Osteoblast (primary cell): ENCODE results near the gene SEZ6L. TPM values are rescaled to one million over a fixed set of nuclear protein-coding genes. Genes with fewer than 3 reads are reported as not detected.

Experiments
- DNase-seq: peaks from one replicate; pipeline ENCODE4 v3.0.0; 2011; ENCODE audit warnings: low spot score, mixed read lengths; ENCODE audit not compliant: insufficient read length; ENCODE audit errors: missing footprints
- H2AFZ ChIP-seq: 2 replicates; pipeline ENCODE4 v1.6.0; 2011; ENCODE audit warnings: mild to moderate bottlenecking, low read length
- H3K27ac ChIP-seq: 2 replicates; pipeline ENCODE4 v1.5.1; 2011; ENCODE audit warnings: mild to moderate bottlenecking, low read depth, low read length, moderate library complexity
- H3K27me3 ChIP-seq: 2 replicates; pipeline ENCODE4 v1.6.0; 2012; ENCODE audit warnings: mild to moderate bottlenecking, control low read depth, inconsistent platforms, low read length, moderate library complexity; ENCODE audit not compliant: insufficient read depth
- H3K36me3 ChIP-seq: 2 replicates; pipeline ENCODE4 v1.5.1; 2011; ENCODE audit warnings: mild to moderate bottlenecking, low read length, control low read depth, moderate library complexity; ENCODE audit not compliant: insufficient read depth
- H3K4me1 ChIP-seq: 2 replicates; pipeline ENCODE4 v1.5.1; 2011; ENCODE audit warnings: mild to moderate bottlenecking, low read length, control low read depth, moderate library complexity; ENCODE audit not compliant: insufficient read depth
- H3K4me2 ChIP-seq: 2 replicates; pipeline ENCODE4 v1.6.0; 2011; ENCODE audit warnings: mild to moderate bottlenecking, low read length; ENCODE audit not compliant: insufficient read depth
- H3K4me3 ChIP-seq: fragments of 200-600 bp; sonication (generic); 3 replicates; pipeline ENCODE4 v1.5.1; 2012; ENCODE audit warnings: mild to moderate bottlenecking, low read length, inconsistent platforms; ENCODE audit not compliant: insufficient read depth
- H3K79me2 ChIP-seq: 2 replicates; pipeline ENCODE4 v1.6.0; 2012; ENCODE audit warnings: mild to moderate bottlenecking, low read length, control low read depth, inconsistent platforms; ENCODE audit not compliant: insufficient read depth
- H3K9me3 ChIP-seq: 2 replicates; pipeline ENCODE4 v1.5.1; 2011; ENCODE audit warnings: low read depth, low read length, control low read depth
- H4K20me1 ChIP-seq: 2 replicates; pipeline ENCODE4 v1.6.0; 2012; ENCODE audit warnings: mild to moderate bottlenecking, low read length, control low read depth; ENCODE audit not compliant: insufficient read depth
- total RNA-seq: library from RNA; depleted of rRNA; stranded (reverse); fragments of >200 nt; gene quantifications from 2 replicates; pipeline ENCODE4 v1.2.3, GENCODE V29; 2012
- TF ChIP-seq, protein P1 (sequence below): IDR thresholded peaks from 2 replicates; pipeline ENCODE4 v1.5.1; 2011; ENCODE audit warnings: mild to moderate bottlenecking, low read depth, low read length, moderate library complexity; ENCODE audit errors: extremely low read depth

SEZ6L gene
- total RNA-seq, 1 donor = not detected

DNA sequence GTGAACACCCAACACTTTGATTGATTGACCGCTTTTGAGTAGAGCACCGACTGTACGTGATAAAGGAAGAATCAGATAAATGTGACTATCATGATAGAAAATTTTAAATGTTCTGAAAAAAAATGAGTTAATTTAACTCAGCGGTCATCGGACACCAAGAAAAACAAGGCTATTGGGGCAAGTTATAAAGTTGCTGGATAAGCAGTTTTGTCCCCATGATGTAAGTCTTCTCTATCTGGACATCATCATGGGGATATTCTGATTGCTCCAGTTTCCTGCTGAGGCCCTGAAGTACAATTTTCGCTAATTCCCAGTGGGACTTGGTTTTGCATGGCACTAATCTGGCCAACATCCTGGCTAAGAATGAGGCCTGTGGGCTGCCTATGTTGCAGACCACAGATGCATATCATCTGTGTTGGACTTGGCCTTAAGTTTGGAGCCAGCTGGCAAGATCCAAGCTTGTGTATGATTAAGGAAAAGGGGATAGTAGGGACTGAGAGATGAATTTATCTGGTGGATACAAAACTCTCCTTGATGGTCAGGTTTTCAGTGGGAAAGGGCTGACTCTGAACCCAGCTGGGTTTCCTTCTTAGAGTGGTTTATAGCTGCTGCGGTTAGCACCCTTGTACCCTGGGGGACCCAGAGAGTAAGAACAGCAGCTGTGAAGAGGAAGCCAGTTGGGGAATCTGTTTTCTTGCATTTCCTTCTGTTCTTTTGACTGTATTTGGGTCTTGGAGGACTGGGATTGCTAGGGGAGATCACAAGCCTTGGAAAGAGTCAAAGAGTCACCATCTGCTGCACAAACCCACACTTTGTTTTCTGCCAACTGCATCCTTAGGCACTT is 118.3 kb downstream of the SEZ6L start:
- H2AFZ ChIP-seq = no peak overlapping the region
- H3K4me2 ChIP-seq = no peak overlapping the region
- no peak overlapping the region for H3K27ac ChIP-seq
- H3K79me2 ChIP-seq = no peaks in the 10 kb centered on the region
- H3K27me3 ChIP-seq = no peaks in the 10 kb centered on the region
- no peaks in the 10 kb centered on the region for H3K4me1 ChIP-seq
- no peaks in the 10 kb centered on the region for H4K20me1 ChIP-seq
- no peak overlapping the region for H3K4me3 ChIP-seq
- TF ChIP-seq, protein P1, sequence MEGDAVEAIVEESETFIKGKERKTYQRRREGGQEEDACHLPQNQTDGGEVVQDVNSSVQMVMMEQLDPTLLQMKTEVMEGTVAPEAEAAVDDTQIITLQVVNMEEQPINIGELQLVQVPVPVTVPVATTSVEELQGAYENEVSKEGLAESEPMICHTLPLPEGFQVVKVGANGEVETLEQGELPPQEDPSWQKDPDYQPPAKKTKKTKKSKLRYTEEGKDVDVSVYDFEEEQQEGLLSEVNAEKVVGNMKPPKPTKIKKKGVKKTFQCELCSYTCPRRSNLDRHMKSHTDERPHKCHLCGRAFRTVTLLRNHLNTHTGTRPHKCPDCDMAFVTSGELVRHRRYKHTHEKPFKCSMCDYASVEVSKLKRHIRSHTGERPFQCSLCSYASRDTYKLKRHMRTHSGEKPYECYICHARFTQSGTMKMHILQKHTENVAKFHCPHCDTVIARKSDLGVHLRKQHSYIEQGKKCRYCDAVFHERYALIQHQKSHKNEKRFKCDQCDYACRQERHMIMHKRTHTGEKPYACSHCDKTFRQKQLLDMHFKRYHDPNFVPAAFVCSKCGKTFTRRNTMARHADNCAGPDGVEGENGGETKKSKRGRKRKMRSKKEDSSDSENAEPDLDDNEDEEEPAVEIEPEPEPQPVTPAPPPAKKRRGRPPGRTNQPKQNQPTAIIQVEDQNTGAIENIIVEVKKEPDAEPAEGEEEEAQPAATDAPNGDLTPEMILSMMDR = no peak
- no peaks in the 10 kb centered on the region for H3K36me3 ChIP-seq
- no peak for DNase-seq
- no peaks in the 10 kb centered on the region for H3K9me3 ChIP-seq

DNA sequence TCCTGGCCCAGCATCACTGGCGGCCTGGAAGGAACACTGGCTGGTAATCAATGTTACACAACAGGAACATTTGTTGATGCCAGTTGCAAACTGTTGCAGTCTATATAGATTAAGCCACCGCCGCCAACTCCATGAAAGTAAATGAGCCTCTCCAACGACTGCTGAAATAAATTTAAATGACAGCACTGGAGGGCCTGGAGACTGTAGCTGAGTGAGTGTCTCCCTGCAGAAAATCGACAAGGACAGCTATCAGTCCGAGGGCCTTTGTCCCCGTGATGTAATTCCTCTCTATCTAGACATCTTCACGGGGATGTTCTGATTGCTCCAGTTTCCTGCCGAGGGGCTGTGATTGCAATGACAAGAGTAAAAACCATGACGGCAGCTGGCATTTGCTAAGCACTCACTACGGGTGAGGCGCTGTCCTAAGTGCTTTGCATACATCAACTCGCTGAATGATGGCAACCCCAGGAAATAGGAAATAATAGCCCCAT is 120.4 kb downstream of the SEZ6L start:
- TF ChIP-seq, protein P1 = no peak
- Histone ChIP-seq H2AFZ (no peak overlapping the region), H3K4me3 (no peak overlapping the region), H3K27me3 (no peaks in the 10 kb centered on the region), H3K4me2 (no peak overlapping the region), H3K9me3 (no peaks in the 10 kb centered on the region), H4K20me1 (no peaks in the 10 kb centered on the region), H3K4me1 (no peaks in the 10 kb centered on the region), H3K79me2 (no peaks in the 10 kb centered on the region), H3K27ac (no peak overlapping the region), H3K36me3 (no peaks in the 10 kb centered on the region)
- DNase-seq = no peak

DNA sequence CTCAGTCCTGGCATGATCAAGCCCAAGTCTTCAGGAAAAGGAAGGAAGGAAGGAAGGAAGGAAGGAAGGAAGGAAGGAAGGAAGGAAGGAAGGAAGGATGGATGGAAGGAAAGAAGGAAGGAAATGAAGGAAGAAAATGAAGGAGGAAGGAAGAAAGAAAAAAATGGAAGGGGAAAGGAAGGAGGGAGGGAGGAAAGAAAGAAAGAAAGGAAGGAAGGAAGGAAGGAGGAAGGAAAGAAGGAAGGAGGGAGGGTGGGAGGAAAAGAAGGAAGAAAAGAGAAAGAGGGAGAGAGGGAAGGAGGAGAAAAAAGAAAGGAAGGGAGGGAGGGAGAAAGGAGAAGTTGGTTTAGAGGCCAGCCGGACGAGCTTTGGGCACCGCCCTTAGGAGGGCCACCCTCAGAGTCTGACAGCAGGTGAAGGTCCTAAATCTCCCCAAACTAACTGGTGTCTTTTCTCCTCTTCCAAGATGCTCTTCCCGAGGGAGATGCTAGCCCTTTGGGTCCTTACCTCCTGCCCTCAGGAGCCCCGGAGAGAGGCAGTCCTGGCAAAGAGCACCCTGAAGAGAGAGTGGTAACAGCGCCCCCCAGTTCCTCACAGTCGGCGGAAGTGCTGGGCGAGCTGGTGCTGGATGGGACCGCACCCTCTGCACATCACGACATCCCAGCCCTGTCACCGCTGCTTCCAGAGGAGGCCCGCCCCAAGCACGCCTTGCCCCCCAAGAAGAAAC is 122.8 kb downstream of the SEZ6L start:
- Histone ChIP-seq H3K27ac (no peak overlapping the region), H3K27me3 (peaks cover 5% of the 10 kb centered on the region), H3K79me2 (no peaks in the 10 kb centered on the region), H3K36me3 (no peaks in the 10 kb centered on the region), H3K4me3 (no peak overlapping the region), H2AFZ (no peak overlapping the region), H3K9me3 (no peaks in the 10 kb centered on the region), H3K4me2 (no peak overlapping the region), H3K4me1 (no peaks in the 10 kb centered on the region), H4K20me1 (no peaks in the 10 kb centered on the region)
- TF ChIP-seq, protein P1 = no peak
- no peak for DNase-seq

DNA sequence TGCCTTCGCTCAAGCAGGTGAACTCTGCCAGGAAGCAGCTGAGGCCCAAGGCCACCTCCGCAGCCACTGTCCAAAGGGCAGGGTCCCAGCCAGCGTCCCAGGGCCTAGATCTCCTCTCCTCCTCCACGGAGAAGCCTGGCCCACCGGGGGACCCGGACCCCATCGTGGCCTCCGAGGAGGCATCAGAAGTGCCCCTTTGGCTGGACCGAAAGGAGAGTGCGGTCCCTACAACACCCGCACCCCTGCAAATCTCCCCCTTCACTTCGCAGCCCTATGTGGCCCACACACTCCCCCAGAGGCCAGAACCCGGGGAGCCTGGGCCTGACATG is 123.4 kb downstream of the SEZ6L start:
- Histone ChIP-seq H3K4me3 (no peak overlapping the region), H3K4me1 (no peaks in the 10 kb centered on the region), H3K27ac (no peak overlapping the region), H3K79me2 (no peaks in the 10 kb centered on the region), H2AFZ (no peak overlapping the region), H4K20me1 (no peaks in the 10 kb centered on the region), H3K9me3 (no peaks in the 10 kb centered on the region), H3K36me3 (no peaks in the 10 kb centered on the region), H3K27me3 (peaks cover 5% of the 10 kb centered on the region), H3K4me2 (no peak overlapping the region)
- DNase-seq = no peak
- TF ChIP-seq, protein P1 = no peak
